ENCODE results near the gene FOLR1.

DNA sequence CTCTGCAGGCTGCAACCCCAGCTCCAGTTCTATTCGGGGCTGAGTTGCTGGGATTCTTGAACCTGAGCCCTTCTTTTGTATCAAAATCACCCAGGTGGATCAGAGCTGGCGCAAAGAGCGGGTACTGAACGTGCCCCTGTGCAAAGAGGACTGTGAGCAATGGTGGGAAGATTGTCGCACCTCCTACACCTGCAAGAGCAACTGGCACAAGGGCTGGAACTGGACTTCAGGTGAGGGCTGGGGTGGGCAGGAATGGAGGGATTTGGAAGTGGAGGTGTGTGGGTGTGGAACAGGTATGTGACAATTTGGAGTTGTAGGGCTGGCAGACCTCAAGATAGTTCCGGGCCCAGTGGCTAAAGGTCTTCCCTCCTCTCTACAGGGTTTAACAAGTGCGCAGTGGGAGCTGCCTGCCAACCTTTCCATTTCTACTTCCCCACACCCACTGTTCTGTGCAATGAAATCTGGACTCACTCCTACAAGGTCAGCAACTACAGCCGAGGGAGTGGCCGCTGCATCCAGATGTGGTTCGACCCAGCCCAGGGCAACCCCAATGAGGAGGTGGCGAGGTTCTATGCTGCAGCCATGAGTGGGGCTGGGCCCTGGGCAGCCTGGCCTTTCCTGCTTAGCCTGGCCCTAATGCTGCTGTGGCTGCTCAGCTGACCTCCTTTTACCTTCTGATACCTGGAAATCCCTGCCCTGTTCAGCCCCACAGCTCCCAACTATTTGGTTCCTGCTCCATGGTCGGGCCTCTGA is 3.8 kb downstream of the FOLR1 start:
- TF ChIP-seq EZH2 (IDR thresholded peaks at IDR 0.05) = no peak
- TF ChIP-seq POLR2AphosphoS5 (IDR thresholded peaks at IDR 0.05; ENCODE audit: borderline replicate concordance, low read depth, low read length) = no peak
- TF ChIP-seq FOXP2 (optimal IDR thresholded peaks at IDR 0.05; ENCODE audit: control extremely low read depth, extremely low read length, insufficient read depth) = no peak
